H9 (cell line): Measurements from ENCODE around the gene IL1RL2. TPM values are rescaled to one million over a fixed set of nuclear protein-coding genes. Genes with fewer than 3 reads are reported as not detected.

Experiments used
- DNase-seq: peaks from one replicate; pipeline ENCODE4 v3.0.0-alpha.2; 2017
- H2AFZ ChIP-seq: one replicate; pipeline ENCODE4 v1.6.1; 2013; ENCODE audit warnings: mild to moderate bottlenecking, low read length, control low read depth, moderate library complexity
- H2AK5ac ChIP-seq: 2 replicates; pipeline ENCODE4 v1.6.1; 2013; ENCODE audit warnings: low read length, control low read depth, mixed read lengths; ENCODE audit not compliant: insufficient read length
- H2BK120ac ChIP-seq: one replicate; pipeline ENCODE4 v1.6.1; 2013; ENCODE audit warnings: low read depth, mild to moderate bottlenecking, low read length, control low read depth, inconsistent platforms; ENCODE audit not compliant: poor library complexity, severe bottlenecking
- H2BK12ac ChIP-seq: 2 replicates; pipeline ENCODE4 v1.6.1; 2013; ENCODE audit warnings: low read length, control low read depth, mixed read lengths, low read depth; ENCODE audit not compliant: insufficient read length
- H2BK15ac ChIP-seq: 2 replicates; pipeline ENCODE4 v1.6.1; 2013; ENCODE audit warnings: low read depth, low read length, control low read depth
- H2BK20ac ChIP-seq: one replicate; pipeline ENCODE4 v1.6.1; 2013; ENCODE audit warnings: low read depth, mild to moderate bottlenecking, low read length, control low read depth, inconsistent platforms; ENCODE audit not compliant: poor library complexity, severe bottlenecking
- H2BK5ac ChIP-seq: 2 replicates; pipeline ENCODE4 v1.6.1; 2013; ENCODE audit warnings: low read length, control low read depth, mixed read lengths; ENCODE audit not compliant: insufficient read length
- H3K14ac ChIP-seq: 2 replicates; pipeline ENCODE4 v1.6.1; 2013; ENCODE audit warnings: low read length, control low read depth; ENCODE audit not compliant: insufficient read depth
- H3K18ac ChIP-seq: 2 replicates; pipeline ENCODE4 v1.6.1; 2013; ENCODE audit warnings: low read depth, mild to moderate bottlenecking, mixed read lengths, low read length, control low read depth; ENCODE audit not compliant: insufficient read length
- H3K23ac ChIP-seq: 2 replicates; pipeline ENCODE4 v1.6.1; 2013; ENCODE audit warnings: low read length, control low read depth, mixed read lengths, low read depth; ENCODE audit not compliant: insufficient read length
- H3K23me2 ChIP-seq: 2 replicates; pipeline ENCODE4 v1.6.1; 2013; ENCODE audit warnings: low read depth, mild to moderate bottlenecking, mixed read lengths, low read length, control low read depth; ENCODE audit not compliant: insufficient read length, poor library complexity, severe bottlenecking
- H3K27ac ChIP-seq: 2 replicates; pipeline ENCODE4 v1.5.1; 2013; ENCODE audit warnings: low read length, control low read depth, mixed read lengths, low read depth; ENCODE audit not compliant: insufficient read length
- H3K27me3 ChIP-seq: 2 replicates; pipeline ENCODE4 v1.6.1; 2013; ENCODE audit warnings: low read length, control low read depth, inconsistent platforms; ENCODE audit not compliant: insufficient read depth
- H3K4ac ChIP-seq: 2 replicates; pipeline ENCODE4 v1.6.1; 2013; ENCODE audit warnings: low read depth, mild to moderate bottlenecking, control low read depth, inconsistent platforms, low read length, moderate library complexity
- H3K4me1 ChIP-seq: 2 replicates; pipeline ENCODE4 v1.6.1; 2013; ENCODE audit warnings: low read length, control low read depth, inconsistent platforms; ENCODE audit not compliant: insufficient read depth
- H3K4me2 ChIP-seq: 2 replicates; pipeline ENCODE4 v1.6.1; 2013; ENCODE audit warnings: low read length, control low read depth, mixed read lengths; ENCODE audit not compliant: insufficient read length, insufficient read depth
- H3K56ac ChIP-seq: 2 replicates; pipeline ENCODE4 v1.6.1; 2013; ENCODE audit warnings: low read depth, mild to moderate bottlenecking, mixed read lengths, low read length, control low read depth; ENCODE audit not compliant: insufficient read length
- H3K79me1 ChIP-seq: 2 replicates; pipeline ENCODE4 v1.6.1; 2013; ENCODE audit warnings: low read depth, mild to moderate bottlenecking, moderate library complexity, low read length, control low read depth, inconsistent platforms; ENCODE audit not compliant: insufficient read depth, poor library complexity, severe bottlenecking
- H3K79me2 ChIP-seq: 2 replicates; pipeline ENCODE4 v1.6.1; 2013; ENCODE audit warnings: low read length, control low read depth, inconsistent platforms; ENCODE audit not compliant: insufficient read depth
- H3K9ac ChIP-seq: 2 replicates; pipeline ENCODE4 v1.6.1; 2013; ENCODE audit warnings: low read length, control low read depth, mixed read lengths; ENCODE audit not compliant: insufficient read length; ENCODE audit errors: extremely low read depth
- H3K9me3 ChIP-seq: one replicate; pipeline ENCODE4 v1.6.1; 2013; ENCODE audit warnings: low read depth, low read length, inconsistent platforms; ENCODE audit not compliant: control insufficient read depth
- H3T11ph ChIP-seq: one replicate; pipeline ENCODE4 v1.6.1; 2013; ENCODE audit warnings: mild to moderate bottlenecking, low read length, control low read depth, inconsistent platforms
- H4K20me1 ChIP-seq: one replicate; pipeline ENCODE4 v1.6.1; 2013; ENCODE audit not compliant: control insufficient read depth, insufficient read length, insufficient read depth
- H4K5ac ChIP-seq: 2 replicates; pipeline ENCODE4 v1.6.1; 2013; ENCODE audit warnings: low read depth, mild to moderate bottlenecking, mixed read lengths, low read length, control low read depth; ENCODE audit not compliant: insufficient read length
- H4K8ac ChIP-seq: replicated peaks from 2 replicates; pipeline ENCODE4 v1.6.1; 2013; ENCODE audit warnings: low read length, control low read depth, mixed read lengths, low read depth; ENCODE audit not compliant: insufficient read length
- H4K91ac ChIP-seq: 2 replicates; pipeline ENCODE4 v1.6.1; 2013; ENCODE audit warnings: low read depth, mild to moderate bottlenecking, moderate library complexity, mixed read lengths, low read length, control low read depth; ENCODE audit not compliant: insufficient read length
- H3K27ac Mint-ChIP-seq, 3 experiments: 2 replicates in 2 of 3; 3 replicates in 1 of 3; pipeline ENCODE4 v1.8.0; 2020 to 2021; ENCODE audit warnings: mixed read lengths in 3 of 3, mild to moderate bottlenecking in 1 of 3, moderate library complexity in 1 of 3
- H3K27me3 Mint-ChIP-seq: 2 replicates; pipeline ENCODE4 v1.8.0; 2021; ENCODE audit warnings: low read depth, mild to moderate bottlenecking, moderate library complexity, mixed read lengths
- H3K36me3 Mint-ChIP-seq, 3 experiments: 2 replicates in 2 of 3; 3 replicates in 1 of 3; pipeline ENCODE4 v1.8.0; 2020 to 2021; ENCODE audit warnings: low read depth in 3 of 3, mixed read lengths in 3 of 3; ENCODE audit not compliant: insufficient read depth in 1 of 3
- H3K4me1 Mint-ChIP-seq, 2 experiments: 2 replicates each; pipeline ENCODE4 v1.8.0; 2020; ENCODE audit warnings: mixed read lengths in 2 of 2
- H3K4me3 Mint-ChIP-seq, 2 experiments: 2 replicates in 1 of 2; 3 replicates in 1 of 2; pipeline ENCODE4 v1.8.0; 2020 to 2021; ENCODE audit warnings: mild to moderate bottlenecking in 2 of 2, mixed read lengths in 2 of 2, moderate library complexity in 1 of 2
- H3K9me3 Mint-ChIP-seq, 2 experiments: 2 replicates in 1 of 2; 3 replicates in 1 of 2; pipeline ENCODE4 v1.8.0; 2020; ENCODE audit warnings: mild to moderate bottlenecking in 2 of 2, mixed read lengths in 2 of 2, moderate library complexity in 1 of 2
- WGBS: extraction: QIAGEN DNeasy Blood & Tissue Kit; methylation state at CpG from one replicate; pipeline ENCODE4 v1.1.7; 2013; ENCODE audit warnings: missing lambda C conversion rate, low lambda C conversion rate, mixed read lengths; ENCODE audit not compliant: insufficient read length; ENCODE audit errors: extremely low coverage; 5-methylcytosine and 5-hydroxymethylcytosine counted together
- total RNA-seq: library from RNA; stranded (reverse); gene quantifications from 2 replicates; pipeline ENCODE4 v1.2.1, GENCODE V29; 2021
- TF ChIP-seq, protein P1 (sequence below): fragments of 200-600 bp; sonication (generic); conservative IDR thresholded peaks from 3 replicates; pipeline ENCODE4 v1.8.0; 2021; ENCODE audit warnings: antibody characterized with exemption, mild to moderate bottlenecking

Gene IL1RL2
- total RNA-seq, 1 experiment from 2014 or later = not detected

- Histone ChIP-seq H4K91ac (no peak overlapping the region), H3K4me2 (no peak overlapping the region), H3K4ac (no peak overlapping the region), H3K14ac (no peak overlapping the region), H3K79me1 (no peaks in the 10 kb centered on the region), H3K4me1 (no peaks in the 10 kb centered on the region), H3K18ac (no peak overlapping the region), H2BK120ac (no peak overlapping the region), H3K23ac (no peak overlapping the region), H4K5ac (no peak overlapping the region), H3K9me3 (no peaks in the 10 kb centered on the region), H3K79me2 (no peaks in the 10 kb centered on the region), H3K56ac (no peak overlapping the region), H3K23me2 (no peaks in the 10 kb centered on the region), H3K9ac (no peak overlapping the region), H3T11ph (no peak overlapping the region), H2AK5ac (no peak overlapping the region), H2BK20ac (no peak overlapping the region), H2AFZ (no peak overlapping the region), H2BK12ac (no peak overlapping the region), H2BK5ac (no peak overlapping the region), H3K27me3 (peaks cover 4% of the 10 kb centered on the region), H3K27ac (no peak overlapping the region), H4K20me1 (no peaks in the 10 kb centered on the region), H2BK15ac (no peak overlapping the region), H4K8ac (no peak overlapping the region)
- no CpG with 5 or more reads among the region's 7 CpGs for WGBS
- no peaks in the 10 kb centered on the region for H3K36me3 Mint-ChIP-seq
- no peaks in the 10 kb centered on the region; a peak in 1 of 4 replicates for H3K4me1 Mint-ChIP-seq
- peaks cover 20% of the 10 kb centered on the region for H3K27me3 Mint-ChIP-seq
- DNase-seq = no peak
- no peak overlapping the region for H3K4me3 Mint-ChIP-seq
- no peak overlapping the region for H3K27ac Mint-ChIP-seq
- TF ChIP-seq, protein P1, sequence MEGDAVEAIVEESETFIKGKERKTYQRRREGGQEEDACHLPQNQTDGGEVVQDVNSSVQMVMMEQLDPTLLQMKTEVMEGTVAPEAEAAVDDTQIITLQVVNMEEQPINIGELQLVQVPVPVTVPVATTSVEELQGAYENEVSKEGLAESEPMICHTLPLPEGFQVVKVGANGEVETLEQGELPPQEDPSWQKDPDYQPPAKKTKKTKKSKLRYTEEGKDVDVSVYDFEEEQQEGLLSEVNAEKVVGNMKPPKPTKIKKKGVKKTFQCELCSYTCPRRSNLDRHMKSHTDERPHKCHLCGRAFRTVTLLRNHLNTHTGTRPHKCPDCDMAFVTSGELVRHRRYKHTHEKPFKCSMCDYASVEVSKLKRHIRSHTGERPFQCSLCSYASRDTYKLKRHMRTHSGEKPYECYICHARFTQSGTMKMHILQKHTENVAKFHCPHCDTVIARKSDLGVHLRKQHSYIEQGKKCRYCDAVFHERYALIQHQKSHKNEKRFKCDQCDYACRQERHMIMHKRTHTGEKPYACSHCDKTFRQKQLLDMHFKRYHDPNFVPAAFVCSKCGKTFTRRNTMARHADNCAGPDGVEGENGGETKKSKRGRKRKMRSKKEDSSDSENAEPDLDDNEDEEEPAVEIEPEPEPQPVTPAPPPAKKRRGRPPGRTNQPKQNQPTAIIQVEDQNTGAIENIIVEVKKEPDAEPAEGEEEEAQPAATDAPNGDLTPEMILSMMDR = no peak
- H3K9me3 Mint-ChIP-seq = no peaks in the 10 kb centered on the region
Observed at GRCh38 chr2:102181919-102182635, 4.7 kb upstream of the IL1RL2 start.
